ENCODE data around the gene SPATA21.

Gene SPATA21

DNA sequence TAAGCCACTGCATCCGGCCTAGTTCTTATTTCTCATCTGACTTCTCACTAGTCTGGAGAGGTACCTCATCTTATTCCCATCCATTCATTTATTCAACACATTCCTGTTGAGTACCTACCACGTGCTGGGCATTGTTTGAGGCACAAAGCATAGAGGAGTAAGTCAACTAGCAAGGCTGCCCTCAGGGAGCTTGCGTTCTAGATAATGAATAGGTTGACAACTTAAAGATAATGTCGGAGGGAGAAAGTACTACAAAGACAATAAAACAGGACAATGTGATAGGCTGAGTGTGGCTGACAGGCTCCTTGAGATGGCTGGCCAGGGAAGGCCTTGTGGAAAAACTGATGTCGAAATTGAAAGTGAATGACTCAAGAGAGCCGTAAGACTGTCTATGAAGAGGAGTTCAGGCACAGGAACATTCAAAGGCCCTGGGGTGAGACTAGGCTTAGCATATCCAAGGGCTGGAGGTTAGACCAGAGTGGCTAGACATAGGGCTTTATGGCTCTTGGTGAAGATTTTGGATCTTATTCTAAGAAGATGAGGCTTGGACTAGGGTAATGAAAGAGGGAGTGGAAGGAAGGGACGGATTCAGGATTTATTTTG is 18.3 kb downstream of the SPATA21 start:
- DNase-seq: no peak

DNA sequence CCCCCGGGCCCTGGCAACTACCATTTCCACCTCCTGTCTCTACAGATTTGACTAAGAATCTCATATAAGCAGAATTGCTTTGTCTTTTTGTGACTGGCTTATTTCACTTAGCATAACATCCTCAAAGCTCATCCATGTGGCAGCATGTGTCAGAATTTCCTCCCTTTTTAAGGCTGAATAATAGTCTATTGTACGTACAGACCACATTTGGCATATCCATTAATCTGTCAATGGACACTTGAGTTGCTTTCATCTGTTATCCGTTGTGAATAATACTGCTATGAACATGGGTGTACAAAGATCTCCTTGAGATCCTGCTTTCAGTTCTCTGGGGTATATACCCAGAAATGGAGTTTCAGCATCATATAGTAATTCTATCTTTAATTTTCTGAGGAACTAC is 24.0 kb downstream of the SPATA21 start:
- DNase-seq: no peak

DNA sequence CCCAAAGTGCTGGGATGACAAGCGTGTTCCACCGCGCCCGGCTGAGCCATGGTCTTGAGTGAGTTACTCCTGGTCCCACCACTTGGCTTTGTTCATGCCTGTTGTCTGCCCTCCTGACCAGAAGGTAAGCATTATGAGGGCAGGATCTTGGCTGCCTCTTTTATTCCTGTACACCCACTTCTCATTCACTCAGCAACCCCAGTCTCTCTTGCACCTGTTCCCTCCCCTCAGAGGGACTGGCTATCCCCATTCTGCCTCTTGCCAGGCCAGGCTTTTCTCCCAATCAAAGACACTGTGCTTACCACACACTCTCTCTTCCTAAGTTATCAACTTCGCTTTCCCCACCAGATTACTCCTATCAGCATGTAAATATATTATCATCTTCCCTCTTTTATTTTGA is 26.4 kb downstream of the SPATA21 start:
- no peak for DNase-seq

DNA sequence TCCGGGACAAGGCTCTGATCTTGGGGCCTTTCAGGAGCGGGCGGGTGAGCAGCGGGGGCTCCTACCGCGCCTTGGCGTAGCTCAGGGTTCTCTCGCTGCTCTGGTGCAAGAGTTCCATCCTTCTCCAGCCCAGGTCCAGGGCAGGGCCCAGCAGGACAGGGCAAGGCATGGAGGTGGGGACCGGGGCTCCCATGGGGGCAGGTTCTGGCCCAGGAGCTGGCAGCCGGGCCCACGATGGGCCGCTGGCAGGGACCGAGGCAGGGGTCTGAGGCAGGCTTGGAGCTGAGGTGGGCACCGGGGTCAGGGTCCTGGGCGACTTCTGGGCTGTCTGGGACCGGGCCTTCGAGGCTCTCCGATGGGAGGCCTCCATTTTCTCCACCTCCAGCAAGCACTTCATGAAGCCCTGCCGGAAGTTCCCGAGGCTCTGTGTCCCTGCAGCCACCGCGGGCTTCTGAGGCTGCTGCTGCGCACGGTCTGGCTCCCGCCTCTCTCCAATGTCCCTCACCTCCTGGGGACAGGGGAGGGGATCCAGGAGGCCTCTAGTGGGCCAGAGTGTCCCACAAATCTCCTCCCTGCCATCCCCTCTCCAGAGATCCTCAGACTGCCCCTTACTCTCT is 27.6 kb downstream of the SPATA21 start:
- DNase-seq: no peak

DNA sequence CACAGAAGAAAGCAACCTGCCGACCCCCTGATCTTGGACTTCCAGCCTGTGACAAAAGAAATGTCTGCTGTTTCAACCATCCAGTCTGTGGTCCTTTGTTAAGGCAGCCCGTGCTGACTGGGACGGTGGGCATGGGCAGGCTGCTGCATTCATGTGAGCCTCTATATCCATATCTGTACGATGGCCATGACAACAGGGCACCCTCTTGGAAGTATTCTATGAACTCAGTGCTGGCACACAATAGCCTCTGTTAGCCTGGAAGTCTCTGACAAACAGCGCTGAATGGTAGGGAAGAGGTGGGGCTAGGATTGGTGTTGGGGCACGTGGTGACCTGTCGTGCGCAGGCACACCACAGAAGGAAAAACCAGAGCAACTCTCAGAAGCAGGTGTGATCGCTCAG is 30.4 kb downstream of the SPATA21 start:
- no peak for DNase-seq

DNA sequence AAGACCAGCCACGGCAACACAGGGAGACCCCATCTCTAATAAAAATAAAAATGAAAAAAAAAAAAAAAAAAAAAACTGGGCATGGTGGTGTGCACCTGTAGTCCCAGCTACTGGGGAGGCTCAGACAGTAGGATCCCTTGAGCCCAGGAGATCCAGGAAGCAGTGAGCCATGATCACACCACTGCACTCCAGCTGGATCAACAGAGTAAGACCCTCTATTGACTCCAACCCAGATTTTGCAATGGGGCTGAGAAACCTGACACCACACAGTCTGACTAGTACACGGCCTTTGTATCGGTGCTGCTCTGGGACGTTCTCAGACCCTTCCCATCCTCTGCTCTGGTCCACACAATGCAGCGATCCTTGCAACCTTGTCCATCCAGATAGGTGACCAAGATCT is 31.8 kb downstream of the SPATA21 start:
- DNase-seq: no peak

DNA sequence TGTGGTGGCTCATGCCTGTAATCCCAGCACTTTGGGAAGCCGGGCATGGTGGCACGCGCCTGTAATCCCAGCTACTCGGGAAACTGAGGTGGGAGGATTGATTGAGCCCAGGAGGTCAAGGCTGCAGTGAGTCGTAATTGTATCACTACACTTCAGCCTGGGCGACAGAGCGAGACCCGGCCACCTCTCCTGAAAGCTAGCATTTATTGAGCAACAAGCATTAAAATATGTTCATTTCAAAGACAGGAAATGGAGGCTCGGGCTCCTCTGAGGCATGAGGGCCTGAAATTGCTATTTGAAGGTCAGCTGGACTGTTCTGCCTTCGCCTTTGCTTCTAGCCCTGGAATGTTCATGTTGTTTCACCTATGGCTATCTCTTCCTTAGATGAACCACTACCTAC is 34.5 kb downstream of the SPATA21 start:
- DNase-seq: no peak

DNA sequence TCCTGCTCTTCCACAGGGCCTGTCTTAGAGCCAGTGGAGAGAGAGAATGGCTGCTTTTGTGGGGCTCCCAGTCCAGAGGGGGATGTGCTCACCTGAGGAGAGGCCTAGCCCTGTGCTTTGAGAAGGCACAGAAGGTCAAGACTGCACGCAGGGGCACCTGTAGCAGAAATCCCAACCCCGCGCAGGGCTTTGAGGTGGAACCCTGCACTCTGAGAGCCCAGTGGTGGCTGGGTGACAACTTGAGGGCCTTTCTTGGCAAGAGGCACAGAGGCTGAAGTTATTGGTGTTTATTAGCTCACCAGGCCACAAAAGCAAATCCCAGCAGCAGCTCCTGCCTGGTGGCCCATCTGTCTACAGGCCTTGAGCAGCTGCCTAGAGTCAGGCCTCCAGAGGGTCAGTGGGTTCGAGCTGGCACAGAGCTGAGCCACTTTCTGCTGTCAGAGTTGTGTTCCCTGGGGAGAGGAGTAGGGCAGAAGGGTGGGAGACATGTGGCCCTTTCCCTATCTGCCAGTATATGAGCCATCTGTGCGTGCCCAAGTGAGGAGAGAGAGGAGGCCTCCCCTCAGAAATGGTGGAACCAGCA is 38.8 kb downstream of the SPATA21 start:
- no peak for DNase-seq

DNA sequence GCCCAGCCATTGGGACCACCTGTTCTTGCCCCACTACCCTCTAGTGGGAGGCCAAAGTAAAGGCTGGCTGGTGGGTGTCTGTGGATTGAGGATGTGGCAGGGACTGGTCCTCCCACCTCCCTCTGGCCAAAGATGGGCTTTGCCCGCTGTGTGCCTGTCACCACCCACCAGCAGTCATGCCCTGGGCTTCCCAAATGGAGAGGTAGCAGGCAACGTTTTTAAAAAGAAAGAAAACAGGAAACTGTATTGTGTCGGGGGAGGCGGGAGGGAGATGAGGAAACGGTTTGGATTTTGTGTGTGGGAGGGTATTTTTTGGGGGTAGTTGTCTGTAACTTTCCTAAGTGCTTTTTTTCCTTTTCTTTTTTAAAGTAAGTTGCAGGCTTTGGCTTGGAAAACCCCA is 40.1 kb downstream of the SPATA21 start:
- DNase-seq: no peak

DNA sequence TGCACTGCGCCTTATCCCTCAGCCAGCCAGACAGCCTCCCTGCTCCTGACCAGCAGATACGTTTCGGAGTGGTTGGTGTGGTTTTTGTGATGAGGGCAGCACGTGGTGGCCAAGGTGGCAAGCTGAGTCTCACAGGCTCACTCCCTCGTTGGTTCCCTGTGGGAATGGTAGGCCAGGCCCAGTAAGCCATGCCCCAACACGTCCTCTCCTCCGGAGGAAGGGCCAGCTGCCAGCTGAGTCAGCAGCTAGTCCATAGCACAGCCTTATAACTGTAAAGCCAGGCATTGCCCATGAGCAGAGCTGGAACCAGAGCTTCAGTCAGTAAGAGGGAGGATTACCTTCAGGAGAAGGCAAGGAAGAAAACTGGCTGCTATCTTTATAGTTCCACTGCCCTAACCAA is 40.6 kb downstream of the SPATA21 start:
- no peak for DNase-seq

DNA sequence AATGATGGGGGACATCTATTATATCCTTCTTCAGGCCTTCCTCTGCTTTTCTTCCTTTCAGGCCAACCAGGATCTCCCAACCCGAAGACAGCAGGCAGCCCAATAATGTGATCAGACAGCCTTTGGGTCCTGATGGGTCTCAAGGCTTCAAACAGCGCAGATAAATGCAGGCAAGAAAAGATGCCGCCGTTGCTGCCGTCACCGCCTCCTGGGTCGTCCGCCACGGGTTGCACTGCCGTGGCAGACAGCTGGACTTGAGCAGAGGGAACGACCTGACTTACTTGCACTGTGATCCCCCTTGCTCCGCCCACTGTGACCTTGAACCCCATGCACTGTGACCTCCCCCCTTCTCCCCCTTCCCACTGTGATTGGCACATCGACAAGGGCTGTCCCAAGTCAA is 42.2 kb downstream of the SPATA21 start:
- DNase-seq: no peak

DNA sequence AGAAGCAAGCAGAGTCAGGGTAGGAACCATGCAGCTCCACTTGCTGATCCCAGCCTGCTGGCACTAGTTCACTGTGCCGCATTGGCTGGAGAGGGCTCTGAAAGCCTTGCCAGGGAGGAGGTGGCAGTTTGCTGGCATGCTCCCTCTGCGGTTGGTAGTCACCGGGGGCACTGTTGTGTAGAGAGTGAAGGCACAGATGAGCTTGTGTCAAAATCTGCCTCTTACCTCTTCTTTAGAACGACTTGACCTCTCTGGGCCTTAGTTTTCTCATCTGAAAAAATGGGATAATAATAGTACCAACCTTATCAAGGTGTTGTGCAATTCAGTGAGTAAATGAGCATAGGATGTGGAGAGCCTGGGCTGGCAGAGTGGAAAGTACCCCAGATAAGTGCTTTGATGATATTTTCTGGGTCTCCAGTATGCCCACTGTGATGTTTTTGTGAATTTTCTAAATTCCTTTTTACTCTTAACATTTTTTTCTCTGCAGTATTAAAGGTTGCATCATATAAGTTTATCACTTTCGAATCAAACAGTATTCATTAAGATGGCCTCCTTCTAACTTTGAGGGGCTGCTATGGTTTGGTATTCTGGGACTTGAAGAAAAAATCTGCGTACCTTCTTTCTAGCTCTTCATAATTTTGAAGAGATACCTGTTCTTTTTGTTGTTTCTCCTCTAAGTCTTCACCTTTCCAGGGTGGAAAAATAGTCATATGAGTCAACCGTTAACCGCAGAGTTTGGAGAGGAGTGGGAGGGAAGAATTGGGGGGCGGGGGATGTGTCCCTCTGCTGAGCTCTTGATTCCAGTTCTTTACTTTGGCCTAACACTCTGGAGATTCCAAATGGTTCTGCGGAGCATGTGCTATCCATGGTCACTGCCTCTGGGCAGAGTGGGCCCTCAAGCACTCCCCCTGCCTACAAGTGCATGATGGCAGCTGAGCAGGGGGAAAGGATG is 43.4 kb downstream of the SPATA21 start:
- DNase-seq: no peak

DNA sequence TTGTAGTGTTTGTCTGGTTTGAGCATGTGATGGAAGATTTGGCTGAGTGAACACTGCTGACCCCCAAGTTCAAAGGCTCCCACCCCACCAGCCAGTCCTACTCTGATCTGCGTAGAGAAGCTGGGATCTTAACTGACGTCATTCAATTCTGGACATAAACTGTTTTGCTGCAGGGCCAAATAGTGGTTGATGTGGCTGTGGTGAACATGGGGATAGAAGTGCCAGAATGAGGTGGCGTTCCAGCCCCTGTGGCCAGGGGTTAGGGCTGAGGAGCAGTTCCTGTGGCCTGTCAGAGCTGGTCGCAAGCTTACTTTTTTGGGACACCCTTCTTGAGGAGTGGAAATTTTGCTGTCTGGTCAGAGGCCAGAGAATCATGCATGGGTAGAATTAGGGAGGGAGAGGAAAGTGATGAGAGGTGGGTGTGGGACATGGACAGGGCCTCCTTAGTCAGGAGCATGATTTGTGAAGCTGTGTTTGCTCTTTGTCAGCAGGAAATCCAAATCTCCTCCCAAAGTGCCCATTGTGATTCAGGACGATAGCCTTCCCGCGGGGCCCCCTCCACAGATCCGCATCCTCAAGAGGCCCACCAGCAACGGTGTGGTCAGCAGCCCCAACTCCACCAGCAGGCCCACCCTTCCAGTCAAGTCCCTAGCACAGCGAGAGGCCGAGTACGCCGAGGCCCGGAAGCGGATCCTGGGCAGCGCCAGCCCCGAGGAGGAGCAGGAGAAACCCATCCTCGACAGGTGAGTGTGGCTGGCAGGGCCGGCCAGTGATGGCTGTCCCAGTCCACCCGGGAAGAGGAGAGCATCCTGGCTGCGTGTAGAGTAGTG is 44.3 kb downstream of the SPATA21 start:
- DNase-seq: no peak

DNA sequence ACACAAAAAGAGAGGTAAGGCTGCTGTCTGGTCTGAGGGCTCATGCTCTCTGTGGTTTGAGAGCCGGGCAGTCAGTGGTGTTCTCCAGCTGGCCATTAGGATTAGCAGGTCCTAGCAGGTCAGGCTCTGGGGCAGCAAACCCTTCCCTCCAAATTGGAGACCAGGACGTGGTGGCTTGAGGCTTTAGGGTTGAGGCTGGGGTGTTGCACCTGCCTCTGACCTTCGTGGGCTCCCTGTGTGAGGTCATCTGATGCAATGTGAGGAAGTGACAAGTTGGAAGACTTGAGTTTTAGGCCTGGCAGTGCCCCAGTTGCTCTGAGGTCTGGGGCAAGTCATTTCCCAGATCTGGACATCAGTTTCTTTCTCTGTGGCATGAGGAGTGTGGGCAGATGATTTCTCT is 45.8 kb downstream of the SPATA21 start:
- no peak for DNase-seq

DNA sequence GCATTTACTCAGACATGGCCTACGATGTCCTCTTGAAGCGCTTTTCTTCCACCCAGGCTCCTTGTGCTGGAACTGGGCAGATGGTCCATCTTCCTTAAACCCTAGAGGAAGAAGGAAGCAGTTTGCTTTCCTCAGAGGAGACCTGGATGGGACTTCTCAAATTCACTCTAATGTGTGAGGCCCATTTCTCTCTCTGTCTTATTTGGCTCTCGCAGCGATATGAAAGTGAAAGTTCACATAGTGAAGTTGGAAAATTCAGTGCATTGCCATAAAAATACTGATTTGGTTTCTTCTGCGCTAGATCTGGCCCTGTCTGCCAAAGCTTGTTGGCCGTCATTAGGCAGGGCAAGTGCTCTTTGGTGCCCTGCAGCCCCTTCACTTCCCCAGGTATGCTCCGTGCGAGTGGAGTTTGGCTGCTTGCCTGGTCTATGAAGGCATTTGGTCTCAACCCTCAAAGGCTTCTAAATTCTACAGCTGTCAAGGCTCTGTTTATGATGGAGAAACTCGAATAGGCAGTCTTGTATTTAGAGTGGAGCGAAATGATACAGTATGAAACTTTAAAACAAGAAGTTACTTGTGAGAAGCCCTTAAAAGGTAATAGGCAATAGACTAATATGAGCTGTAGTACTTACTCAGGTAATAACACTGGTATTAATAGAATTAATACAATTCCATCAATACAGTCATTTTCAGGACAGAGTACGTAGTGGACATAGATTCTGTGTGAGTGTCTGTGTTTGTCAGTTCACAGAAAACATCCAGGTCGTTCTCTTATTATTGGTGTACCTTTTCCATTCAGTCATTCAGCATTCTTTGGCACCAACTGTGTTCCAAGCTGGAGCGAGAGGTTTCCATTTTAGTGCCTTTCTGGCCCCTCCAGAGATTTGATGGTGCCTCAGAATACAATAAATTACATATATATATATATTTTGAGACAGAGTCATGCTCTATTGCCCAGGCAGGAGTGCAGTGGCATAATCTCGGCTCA is 49.7 kb downstream of the SPATA21 start:
- no peak for DNase-seq

DNA sequence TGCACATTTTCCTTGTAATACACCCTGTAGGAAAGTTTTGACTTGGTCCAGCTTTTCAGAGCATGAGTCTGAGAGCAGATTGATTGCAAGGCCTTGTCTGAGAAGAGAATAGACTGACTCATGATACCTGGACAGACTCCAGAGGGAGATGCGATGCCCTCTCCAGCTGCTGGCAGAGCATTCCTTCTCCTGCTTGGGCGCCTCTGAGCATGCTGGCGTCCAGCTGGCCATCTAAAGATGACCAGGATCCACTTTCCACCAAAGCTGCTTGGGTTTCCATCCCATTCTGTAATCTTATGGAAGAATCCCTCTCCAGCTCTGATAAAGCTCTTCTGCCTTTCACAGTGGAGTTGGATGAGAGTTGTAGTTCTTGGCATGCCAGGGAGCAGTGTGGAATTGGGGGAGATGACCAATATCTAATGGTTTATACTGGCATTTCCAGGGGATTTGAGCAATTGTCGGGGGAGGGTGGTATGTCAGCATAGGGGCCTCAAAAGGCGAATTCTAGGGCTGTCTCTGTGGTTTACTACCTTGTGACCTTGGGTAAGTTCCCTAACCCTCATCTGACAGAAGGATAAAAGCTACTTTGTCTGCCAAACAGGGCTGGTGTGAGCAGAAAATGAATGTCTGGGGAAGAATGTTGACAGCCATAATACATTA is 50.6 kb downstream of the SPATA21 start:
- DNase-seq: no peak

DNA sequence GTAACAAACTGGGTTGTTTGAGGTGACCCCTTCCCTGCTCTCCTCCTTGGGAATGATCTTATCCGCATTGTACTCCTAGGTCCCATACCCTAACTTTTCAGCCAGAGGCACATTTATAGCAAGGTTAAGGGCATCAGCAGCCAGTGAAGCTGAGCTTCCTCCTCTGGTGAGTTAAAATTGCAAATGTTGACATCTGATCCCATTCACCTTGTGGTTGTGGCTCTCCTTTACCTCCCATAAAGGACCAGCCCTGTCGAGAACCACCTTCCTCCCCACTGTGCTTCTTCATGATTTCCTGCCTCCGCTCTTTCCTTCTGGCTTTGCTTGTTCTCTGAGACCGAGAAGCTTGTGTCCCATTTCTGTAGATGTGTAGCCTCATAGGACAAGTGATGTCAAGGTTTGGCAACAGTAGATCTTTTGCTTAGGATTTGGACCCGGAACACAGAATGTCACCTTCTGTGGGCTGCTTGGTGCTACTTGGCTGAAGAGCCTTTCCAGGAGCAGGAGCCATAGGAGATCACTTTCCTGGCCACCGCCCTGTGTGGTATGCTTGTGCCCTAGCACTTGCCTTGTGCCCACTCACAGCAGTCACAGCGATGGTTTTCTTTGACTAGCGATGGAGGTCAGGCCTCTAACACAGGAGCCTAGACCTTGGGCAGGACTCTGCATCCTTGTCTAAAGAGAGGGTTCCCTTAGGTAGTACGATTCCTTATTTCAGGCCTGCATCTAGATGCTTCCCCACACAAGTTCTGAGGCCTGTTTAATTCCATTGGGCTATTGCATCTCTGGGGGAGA is 51.4 kb downstream of the SPATA21 start:
- no peak for DNase-seq

DNA sequence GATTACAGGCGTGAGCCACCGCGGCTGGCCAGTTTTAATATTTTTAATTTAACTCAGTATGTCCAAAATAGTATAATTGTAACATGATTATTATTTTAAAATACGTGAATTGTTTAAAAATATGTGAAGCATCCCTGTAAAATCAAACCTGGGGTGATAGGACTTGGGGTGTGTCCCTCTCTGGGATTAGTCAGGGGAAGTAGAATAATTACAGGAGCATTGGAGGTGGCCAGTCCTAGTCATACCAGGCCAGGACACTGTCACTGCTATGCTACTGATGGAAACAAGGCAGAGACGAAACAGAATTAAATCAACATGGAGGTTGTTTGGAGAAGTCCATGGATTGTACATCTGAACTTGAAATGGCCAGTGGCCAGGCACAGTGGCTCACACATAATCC is 53.3 kb downstream of the SPATA21 start:
- no peak for DNase-seq

DNA sequence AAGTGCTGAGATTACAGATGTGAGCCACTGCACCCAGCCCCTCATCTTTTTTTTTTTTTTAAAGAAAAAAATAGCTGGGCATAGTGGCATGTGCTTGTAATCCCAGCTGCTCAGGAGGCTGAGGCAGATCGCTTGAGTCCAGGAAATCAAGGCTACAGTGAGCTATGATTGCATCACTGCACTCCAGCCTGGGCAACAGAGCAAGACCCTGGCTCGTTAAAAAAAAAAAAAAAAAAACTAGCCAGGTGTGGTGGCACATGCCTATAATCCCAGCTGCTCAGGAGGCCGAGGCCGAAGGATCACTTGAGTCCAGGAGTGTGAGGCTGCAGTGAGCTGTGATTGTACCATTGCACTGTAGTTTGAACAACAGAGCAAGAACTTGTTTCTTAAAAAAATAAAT is 56.4 kb downstream of the SPATA21 start:
- DNase-seq: no peak

DNA sequence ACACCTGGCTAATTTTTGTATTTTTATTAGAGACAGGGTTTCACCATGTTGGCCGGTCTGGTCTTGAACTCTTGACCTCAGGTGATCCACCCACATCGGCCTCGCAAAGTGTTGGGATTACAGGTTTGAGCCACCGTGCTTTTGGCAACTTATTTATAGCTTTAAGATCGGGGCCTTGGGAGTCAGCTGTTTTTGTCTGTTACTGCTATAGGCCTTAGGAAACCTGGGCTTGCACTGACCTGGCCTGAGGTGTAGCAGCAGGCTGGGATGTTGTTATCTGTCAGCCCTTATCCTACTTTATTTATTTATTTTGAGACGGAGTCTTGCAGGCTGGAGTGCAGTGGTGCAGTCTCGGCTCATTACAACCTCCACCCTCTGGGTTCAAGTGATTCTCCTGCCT is 58.8 kb downstream of the SPATA21 start:
- DNase-seq: no peak

All from SIG-M5 (cell line).